Liver (tissue), 3 donors: ENCODE results near the gene CELSR1.

ENCODE experiments used
- ATF3 ChIP-seq: IDR thresholded peaks from 2 replicates; pipeline ENCODE4 v1.6.1; 2016; ENCODE audit warnings: antibody characterized with exemption
- CTCF ChIP-seq: fragments of 150-350 bp; IDR thresholded peaks from 2 replicates; pipeline ENCODE4 v1.5.1; 2017; ENCODE audit warnings: improper control_type of control experiment, low read depth, low read length; ENCODE audit not compliant: missing input control
- EGR1 ChIP-seq, 2 donors: IDR thresholded peaks; 2 replicates each; pipeline ENCODE4 v1.6.1; 2016 to 2018; ENCODE audit warnings: antibody characterized with exemption in 2 of 2, low read depth in 2 of 2
- FOXA1 ChIP-seq: IDR thresholded peaks from 2 replicates; pipeline ENCODE4 v1.6.1; 2016; ENCODE audit warnings: antibody characterized with exemption
- GABPA ChIP-seq, 2 donors: IDR thresholded peaks in 1 of 2; conservative IDR thresholded peaks in 1 of 2; 2 replicates each; pipeline ENCODE4 v1.6.1; 2016; ENCODE audit warnings: antibody characterized with exemption in 2 of 2, mild to moderate bottlenecking in 1 of 2, moderate library complexity in 1 of 2
- JUND ChIP-seq, 2 donors: IDR thresholded peaks; 2 replicates each; pipeline ENCODE4 v1.6.1; 2016; ENCODE audit warnings: antibody characterized with exemption in 2 of 2
- MAX ChIP-seq: IDR thresholded peaks from 2 replicates; pipeline ENCODE4 v1.6.1; 2016; ENCODE audit warnings: antibody characterized with exemption
- RAD21 ChIP-seq, 2 donors: IDR thresholded peaks; 2 replicates each; pipeline ENCODE4 v1.6.1; 2016; ENCODE audit warnings: antibody characterized with exemption in 2 of 2, mild to moderate bottlenecking in 2 of 2
- REST ChIP-seq: IDR thresholded peaks from 2 replicates; pipeline ENCODE4 v1.6.1; 2016; ENCODE audit warnings: antibody characterized with exemption, mild to moderate bottlenecking
- RXRA ChIP-seq, 2 donors: IDR thresholded peaks; 2 replicates each; pipeline ENCODE4 v1.6.1; 2017 to 2018; ENCODE audit warnings: antibody characterized with exemption in 2 of 2, mild to moderate bottlenecking in 1 of 2
- SP1 ChIP-seq: IDR thresholded peaks from 2 replicates; pipeline ENCODE4 v1.6.1; 2018; ENCODE audit warnings: antibody characterized with exemption, mild to moderate bottlenecking
- TAF1 ChIP-seq: conservative IDR thresholded peaks from 2 replicates; pipeline ENCODE4 v1.6.1; 2016; ENCODE audit warnings: antibody characterized with exemption, mild to moderate bottlenecking
- ZBTB33 ChIP-seq: IDR thresholded peaks from 2 replicates; pipeline ENCODE4 v1.6.1; 2016; ENCODE audit warnings: antibody characterized with exemption
- donor health status: healthy.
- donor health status: healthy.

GRCh38 chr22:46446799-46447198, 90.6 kb downstream of the CELSR1 start:
- TF ChIP-seq ATF3 (no peak), GABPA (IDR thresholded peaks at IDR 0.05 in 1 of 2, conservative IDR thresholded peaks at IDR 0.05 in 1 of 2) (no peak), CTCF (no peak), RXRA (IDR thresholded peaks at IDR 0.05) (no peak), TAF1 (no peak), REST (no peak), RAD21 (IDR thresholded peaks at IDR 0.05) (no peak), EGR1 (IDR thresholded peaks at IDR 0.05; ENCODE audit: low read depth in 2 of 2) (no peak), SP1 (no peak), ZBTB33 (no peak), JUND (IDR thresholded peaks at IDR 0.05) (no peak), FOXA1 (no peak), MAX (no peak)
